SK-N-MC (cell line): ENCODE data around the gene FSTL4.
"Not testable (repeated sequence)": the region's sequence is repeated elsewhere in the genome, so short reads cannot be mapped to it uniquely, and the experiment has no call there.

Experiments used
- EZH2 ChIP-seq: fragments of 200-600 bp; sonication (generic); IDR thresholded peaks from one replicate; pipeline ENCODE4 v1.6.1; 2017; ENCODE audit warnings: antibody characterized with exemption
- FOXP2 ChIP-seq: optimal IDR thresholded peaks from 2 replicates; pipeline ENCODE3; 2011; ENCODE audit warnings: mild to moderate bottlenecking, moderate library complexity; ENCODE audit not compliant: insufficient read depth; ENCODE audit errors: extremely low read length, control extremely low read depth
- POLR2AphosphoS5 ChIP-seq: IDR thresholded peaks from 2 replicates; pipeline ENCODE4 v1.6.1; 2012; ENCODE audit warnings: mild to moderate bottlenecking, low read depth, low read length, borderline replicate concordance

- not testable (repeated sequence) for TF ChIP-seq EZH2, POLR2AphosphoS5, FOXP2
Observed at GRCh38 chr5:133535241-133535929, 77.0 kb downstream of the FSTL4 start.
